ENCODE results near the gene MSI2.

MSI2 gene

DNA sequence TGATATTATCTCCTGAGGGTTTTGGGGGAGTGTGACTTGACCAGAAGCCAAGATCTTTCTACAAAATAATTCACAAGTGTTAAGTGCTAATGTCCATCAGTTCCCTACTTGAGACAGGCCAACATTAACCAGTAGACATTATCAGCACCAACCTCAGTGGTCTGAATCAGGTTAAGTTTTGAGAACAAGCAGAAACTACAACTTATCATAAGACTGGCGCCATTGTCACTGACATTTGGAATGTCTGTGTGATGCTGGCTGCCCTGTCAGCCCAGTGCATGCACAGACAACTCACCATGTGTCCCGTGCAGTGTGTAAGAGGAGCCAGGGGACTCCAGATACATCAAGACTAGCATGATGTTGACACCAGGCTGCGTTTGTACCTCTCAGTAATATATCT, 412.0 kb downstream of the MSI2 start:
- no peak for DNase-seq (ENCODE audit: low spot score)

DNA sequence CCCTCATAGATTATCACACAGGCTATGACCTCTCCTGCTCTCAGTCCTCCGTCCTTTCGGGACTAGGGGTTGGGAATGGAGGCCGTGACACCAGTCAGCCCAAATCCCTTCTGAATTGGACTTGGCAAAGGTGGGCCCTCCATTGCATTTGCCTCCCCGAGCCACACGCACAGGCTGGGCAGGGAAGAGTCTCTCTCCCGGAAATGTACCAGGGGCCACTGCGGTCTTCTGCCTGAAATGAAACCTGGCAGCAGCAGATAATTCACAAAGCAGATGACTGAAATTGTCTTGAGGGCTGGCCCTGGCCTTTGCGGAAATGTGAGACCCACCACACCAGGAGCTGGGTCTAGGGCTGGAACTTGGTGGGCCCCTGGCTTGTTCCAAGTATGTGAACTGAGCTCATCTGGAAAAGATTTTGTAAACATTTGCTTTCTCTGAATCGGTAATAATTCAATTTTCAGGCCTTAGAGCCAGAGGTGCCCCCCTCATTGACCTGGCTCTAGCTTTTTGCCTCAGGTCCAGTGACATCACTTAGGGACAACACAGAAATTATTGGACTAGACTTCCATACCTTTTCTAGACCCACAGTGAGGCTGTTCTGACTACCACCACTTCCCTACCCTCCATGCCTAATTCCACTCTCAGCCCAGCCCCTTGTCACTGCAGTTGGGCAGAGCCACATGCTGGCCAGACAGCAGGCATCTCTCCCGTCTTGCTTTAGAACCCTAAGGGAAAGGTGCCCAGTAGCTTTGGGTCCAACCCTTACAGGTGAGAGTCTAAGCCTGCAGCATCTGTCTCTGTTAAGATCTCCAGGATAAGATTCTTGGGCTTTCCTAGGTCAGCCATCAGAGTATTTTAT, 413.6 kb downstream of the MSI2 start:
- no peak for DNase-seq (ENCODE audit: low spot score)

DNA sequence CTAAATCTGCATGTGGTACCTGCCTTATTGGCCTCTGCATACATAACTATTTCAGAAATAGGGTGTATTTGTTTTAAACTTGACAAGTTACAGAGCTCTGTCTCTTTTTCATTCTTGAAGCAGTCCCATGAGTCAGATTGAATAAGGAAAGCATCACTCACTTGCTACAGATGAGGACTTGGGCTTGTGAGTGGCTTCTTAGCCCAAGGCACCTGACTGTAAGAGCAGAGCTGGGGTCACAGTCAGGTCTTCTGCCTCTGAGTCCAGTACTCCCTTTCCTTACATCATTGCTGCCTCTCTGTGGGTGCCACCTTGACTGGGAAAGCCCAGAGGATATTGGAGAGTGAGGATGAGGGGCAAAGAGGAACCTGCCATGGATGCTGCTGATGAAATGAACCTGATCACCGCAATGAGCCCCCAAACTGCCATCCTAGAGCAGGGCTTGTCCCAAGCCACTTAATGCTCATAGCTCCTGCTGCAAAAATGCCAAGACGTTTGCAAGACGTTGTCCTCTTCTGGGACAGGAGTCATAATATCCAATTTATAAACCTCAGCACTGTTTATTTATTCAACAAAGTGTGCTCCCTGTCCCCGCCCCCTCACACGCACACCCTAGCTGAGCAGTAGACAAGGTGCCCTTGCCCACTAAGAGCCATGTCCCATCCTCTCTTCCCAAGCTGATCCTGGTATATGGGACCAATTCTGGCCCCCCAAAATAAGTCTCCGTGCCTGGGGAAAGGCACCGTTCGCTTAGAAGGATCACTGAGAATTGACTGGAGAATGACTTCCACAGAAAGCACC, 414.6 kb downstream of the MSI2 start:
- no peak for DNase-seq (ENCODE audit: low spot score)

DNA sequence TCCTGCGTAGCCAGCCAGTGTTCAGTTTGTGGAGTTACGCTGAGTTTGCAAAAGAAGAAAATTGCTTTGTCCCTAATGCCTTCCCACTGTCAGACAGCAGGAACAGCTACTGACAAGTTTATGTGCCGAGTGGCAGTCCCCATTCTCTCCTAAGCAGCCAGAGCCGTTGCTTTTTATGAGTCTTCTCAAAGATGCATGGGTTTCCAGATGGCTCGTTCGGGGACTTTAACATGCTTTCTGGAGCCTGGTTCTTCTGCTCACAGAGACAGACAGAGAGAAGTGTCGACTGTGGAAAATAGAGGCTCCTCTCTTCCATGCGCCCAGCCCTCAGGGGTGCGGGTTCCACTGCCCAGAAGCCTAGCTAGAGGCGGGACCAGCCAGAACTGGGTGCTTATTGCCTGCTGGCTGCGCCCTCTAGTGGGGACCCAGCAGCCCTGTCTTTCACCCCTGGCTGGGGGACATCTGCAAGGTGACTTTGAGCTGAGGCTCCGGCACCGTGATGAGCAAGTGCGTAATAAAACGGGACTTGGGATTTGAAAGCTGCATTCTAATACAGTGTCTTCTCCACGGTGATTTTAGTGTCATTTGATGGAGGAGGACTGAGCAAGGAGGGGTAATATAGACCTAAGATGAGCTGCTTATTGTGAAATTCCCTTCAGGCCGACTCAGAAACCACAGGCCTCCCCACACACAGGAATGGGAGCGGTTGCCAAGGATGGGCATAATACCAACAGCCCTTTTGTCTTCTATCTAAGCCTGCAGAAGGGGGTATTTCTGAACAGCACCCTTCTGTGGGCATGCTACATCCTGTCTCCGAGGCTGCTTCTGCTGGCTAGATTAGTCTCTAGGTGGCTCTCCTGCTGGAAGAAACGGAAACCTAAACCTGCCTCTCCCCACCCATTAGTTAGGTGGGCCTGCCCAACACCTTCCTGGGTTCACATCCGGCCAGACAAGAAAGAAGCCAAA, 415.6 kb downstream of the MSI2 start:
- DNase-seq (ENCODE audit: low spot score): peak; percentile 89

DNA sequence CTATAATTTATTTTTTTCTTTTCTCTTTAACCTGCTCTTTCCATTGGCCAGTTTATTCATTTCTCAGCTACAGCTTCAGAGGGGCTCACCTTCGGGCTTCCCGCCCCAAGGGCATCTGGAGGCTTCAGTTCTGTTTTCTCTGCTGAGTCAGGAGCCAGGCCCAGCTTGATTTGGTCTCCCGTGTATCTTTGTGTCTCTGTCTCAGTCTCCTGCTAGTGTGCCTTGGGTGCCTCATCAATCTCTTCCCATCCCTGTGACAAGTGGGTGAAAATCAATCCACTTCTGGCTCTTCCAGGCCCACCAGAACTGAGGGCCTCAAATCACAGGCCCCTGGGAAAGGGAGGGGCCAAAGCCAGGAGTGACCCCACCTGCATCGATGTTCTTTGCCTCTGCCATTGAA, 416.6 kb downstream of the MSI2 start:
- no peak for DNase-seq (ENCODE audit: low spot score)

DNA sequence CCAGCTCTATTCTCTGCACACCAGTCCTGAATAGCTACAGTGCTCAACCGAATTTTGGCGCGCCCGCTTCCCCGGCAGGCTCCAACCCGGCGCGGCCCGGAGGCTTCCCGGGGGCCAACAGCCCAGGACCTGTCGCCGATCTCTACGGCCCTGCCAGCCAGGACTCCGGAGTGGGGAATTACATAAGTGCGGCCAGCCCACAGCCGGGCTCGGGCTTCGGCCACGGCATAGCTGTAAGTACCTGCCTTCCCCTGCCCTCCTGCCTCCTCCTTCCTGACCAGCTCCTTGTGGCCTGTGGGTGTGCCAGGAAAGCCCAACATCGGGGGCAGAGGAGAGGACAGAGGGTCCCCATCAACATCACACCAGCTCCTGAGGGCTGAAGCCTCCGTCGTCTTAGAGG, 418.6 kb downstream of the MSI2 start:
- DNase-seq (ENCODE audit: low spot score): no peak

DNA sequence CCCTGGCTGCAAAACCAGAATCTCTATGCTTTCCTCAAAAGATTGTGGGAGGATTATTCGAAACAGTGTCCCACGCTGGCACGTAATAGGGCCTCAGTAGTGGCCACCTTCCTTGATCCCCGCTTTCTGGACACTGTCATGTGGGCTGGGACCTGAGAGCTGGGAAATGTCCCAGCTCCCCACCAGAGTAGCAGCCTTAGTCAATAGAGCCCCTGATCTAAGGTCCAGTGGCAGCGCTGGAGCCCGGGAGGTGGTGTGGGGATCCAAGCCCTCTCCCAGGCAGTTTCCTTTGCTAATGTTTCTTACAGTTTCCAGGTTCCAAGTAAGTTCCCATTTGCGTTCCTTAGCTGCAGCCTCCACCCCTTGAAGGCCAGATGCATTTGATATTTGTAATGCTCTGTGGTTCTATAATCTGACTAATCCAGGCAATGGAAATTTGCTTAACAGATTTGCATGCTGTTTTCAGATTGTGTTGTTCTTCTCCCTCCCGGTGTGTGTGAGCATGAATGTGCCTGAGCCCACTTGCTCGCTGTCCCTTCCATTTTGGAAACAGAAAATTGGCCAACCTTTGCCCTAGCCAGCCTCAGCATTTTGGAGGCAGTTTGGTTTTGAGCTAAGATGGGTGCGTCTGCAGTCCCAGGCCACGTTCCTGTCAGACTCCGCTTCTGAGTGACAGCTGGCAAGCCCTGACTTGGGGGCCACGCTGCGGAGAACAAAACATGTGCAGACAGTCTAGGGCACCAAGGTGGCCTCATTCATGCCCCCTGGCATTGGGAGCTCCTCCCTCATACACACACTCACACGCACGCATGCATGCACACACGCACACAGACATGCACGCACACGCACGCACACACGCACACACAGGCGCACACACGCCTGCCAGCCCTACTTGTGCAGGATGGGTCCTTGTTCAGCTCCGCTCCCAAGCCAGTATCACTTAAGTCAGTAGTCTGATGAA, 419.4 kb downstream of the MSI2 start:
- DNase-seq (ENCODE audit: low spot score): no peak

DNA sequence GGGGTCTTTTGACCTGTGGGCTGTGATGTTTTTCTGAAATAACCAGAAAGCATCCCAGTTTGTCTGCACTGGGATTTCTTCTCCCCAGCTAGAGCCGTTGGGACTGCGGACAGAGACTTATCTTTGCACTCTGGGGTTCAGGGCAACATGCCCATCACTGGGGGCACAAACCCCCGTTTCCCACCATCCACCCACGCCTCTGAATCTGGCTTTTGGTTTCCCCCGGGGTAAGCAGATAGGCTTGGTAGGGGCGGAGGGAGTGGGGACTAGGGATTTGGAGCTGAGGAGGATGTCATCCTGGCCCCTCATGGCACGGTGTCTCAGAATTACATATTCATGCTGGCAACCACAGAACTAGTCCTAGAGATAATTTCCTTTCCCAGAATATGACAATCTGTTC, 420.2 kb downstream of the MSI2 start:
- no peak for DNase-seq (ENCODE audit: low spot score)

DNA sequence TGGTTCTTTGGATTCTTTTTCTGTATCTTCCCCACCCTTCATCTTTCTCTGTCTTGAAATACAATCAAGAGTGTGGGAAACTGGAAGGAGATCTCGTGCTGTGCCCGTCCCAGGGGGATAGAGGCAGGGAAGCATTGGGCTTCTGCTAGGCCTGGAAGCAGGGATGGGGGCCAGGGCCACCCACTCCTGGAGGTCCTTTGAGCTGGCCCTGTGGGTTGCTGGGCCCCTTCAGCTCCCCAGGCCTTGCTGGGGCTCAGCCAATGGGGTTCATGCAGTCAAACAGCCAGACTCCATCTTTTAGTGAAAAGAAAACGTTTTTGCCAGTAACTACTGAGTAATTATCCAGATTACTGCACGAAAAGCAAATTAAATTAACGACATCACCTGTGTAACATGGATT, 421.0 kb downstream of the MSI2 start:
- no peak for DNase-seq (ENCODE audit: low spot score)

DNA sequence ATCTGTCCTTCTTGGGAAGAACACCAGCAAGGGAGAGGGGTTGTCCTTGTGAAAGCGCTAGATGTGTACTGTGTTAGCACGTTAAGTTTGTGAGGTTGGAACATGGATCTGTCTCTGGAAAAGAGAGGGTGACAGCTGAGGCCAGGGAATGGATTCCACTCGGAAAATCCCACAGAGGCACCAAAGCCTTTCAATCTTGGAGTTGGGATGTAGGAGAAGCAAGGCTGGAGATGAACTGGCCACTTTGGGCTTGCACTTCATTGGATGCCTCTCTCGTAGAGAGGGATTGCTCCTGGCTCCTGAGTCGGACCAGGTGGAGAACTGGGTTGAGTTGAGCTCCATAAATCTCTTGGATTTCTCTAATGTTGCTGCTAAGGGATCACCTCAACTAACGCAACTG, 421.5 kb downstream of the MSI2 start:
- no peak for DNase-seq (ENCODE audit: low spot score)

DNA sequence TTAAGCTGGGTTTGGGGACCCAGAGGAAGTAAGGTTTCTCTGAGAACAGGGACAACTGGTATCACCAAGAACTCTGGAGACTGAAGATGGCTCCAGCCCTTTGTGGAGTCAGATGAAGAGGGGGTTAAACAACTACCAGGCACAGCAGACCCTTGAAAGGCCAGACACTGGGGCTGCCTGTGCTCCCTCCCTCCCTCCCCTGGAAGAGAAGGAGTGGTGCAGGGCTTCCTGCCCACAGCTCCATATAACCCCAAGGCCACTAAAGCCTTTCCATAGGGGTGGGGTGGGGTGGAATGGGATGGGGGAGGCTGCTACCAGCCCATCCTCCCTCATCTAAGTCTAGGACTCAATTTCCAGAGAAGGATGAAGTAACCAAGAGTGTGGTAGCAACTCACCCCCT, 422.1 kb downstream of the MSI2 start:
- no peak for DNase-seq (ENCODE audit: low spot score)

DNA sequence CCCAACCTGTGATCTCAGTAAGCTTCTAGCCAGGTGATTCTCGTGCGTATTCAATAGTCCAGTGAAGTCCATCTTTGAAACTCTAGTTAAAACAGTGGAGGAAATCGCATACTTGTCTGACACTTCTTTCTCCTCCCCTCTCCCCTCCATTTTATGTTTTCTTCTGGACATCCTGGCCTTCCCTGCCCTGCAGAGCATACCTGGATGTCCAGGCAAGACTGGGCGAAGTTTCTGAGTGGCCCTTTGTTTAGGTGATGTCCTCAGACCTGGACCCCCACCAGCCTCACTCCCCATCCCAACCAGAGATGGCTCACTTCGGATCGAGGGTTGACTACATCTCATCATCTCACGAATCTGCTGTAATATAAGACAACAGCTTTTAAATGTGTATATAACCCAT, 423.0 kb downstream of the MSI2 start:
- no peak for DNase-seq (ENCODE audit: low spot score)

DNA sequence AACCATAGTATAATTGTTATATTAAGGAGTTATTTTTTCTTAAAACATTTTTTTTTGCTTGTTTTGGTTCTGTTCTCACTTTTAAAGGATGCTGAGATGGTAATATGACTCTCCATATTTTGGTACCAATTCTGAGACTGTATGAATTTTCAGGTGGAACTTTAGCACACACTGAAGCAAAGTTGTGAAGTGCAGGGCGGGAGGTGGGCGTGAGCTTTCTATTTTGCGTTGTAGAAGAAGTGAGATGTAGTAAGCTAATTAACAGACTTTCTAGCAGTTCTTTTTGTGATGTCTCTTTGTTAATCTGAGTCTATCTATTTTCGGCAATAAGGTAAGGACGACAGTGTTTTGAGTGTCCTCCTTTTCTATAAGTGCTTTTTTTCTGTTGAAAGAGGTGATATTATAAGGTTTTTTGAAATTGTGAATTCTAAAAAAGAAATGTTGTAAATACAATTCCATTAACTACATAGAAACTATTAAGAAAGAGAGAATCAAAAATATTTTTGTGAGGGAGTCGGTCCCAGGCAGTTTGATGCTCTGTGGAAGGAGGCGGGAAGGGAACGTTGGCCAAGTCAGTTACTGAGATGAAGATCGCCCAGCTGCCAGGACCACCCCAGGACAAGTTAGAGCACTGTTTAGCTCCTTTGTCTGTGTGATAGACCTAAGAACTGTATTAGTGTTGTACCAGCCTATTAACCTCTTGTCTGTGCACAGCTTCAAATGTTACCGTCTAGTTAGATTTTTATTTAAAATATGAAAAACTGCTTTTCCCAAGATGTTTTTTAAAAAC, 423.8 kb downstream of the MSI2 start:
- DNase-seq (ENCODE audit: low spot score): no peak

DNA sequence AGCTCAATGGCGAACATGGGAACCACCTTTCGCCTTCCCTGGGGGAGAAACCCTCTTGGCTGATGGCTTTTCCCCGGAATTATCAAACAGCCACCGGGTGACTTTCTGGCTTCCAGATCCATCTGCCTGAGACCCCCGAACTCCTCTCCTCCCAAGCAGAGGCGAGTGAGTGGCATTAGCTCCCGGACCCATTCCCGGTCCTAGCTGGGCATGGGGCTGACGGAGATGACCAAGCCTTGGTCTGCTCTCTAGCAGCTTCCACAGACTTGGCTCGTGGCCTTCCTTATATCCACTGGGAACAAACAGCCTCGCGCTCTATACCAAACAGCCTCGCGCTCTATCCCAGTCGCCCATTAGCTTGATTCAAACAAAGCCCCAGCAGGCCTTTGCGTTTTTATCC, 426.4 kb downstream of the MSI2 start:
- no peak for DNase-seq (ENCODE audit: low spot score)

DNA sequence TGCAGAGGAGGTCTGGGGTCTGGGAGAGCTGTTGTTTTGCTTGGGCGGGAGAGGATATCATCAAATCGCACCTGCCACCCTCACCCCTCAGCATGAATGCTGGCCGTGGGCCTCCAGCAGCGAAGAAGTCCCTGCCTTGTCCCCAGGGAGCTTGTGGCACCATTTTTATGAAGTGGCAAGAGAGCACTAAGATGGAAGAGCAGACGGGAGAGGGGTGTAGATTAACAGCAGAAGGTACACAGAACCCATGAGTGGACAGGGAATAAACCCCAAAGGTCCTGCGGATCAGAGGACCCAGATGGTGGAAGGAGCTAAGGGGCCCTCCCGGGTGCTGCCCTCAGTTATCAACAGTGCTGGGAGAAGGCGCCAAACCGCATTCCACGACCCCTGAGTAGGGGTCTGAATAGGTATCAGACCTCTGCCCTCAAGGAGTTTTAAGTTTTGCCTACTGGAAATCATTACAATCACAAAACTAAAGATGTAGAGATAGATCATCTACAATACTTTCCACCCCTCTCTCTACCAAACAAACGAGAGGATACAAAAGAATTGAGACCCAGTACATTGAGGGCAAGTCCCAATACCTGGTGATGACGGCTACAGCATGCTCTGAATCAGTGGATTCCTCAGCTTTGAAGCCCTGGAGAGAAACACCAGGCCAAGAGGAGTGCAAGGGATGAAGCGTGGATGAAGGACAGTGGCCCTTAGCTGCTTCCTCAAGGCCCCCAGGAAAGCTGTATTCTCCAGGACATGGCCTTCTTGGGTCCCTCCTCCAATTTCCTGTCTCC, 428.6 kb downstream of the MSI2 start:
- DNase-seq (ENCODE audit: low spot score): no peak

DNA sequence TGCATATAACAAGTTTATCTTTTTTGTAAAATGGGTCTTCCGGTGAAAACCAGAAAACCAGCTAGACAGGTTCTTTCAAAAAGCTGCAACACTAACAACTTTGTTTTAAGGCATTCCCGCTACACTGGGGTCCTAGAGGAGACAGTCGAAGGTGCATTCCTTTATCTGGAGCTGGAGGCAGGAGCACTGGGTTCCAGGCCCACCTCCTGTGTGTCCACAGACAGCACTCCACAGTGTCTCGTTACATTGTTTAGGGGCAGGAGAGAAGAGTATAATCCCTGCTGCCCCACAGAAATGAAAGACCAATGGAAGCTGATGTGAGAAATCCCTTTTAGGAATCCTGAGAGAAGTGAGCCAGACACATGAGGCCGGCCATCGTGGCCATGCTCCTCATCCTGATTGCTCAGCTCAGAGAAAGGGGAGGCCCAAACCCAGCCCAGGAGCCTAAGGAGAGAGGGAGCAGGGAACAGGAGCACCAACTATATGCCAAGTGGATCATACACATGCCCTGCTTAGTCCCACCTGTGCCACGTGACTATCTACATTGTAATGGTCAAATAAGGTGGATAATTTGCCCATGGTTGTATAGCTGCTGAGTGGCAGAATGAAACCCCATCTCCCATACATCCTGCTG, 429.3 kb downstream of the MSI2 start:
- no peak for DNase-seq (ENCODE audit: low spot score)

DNA sequence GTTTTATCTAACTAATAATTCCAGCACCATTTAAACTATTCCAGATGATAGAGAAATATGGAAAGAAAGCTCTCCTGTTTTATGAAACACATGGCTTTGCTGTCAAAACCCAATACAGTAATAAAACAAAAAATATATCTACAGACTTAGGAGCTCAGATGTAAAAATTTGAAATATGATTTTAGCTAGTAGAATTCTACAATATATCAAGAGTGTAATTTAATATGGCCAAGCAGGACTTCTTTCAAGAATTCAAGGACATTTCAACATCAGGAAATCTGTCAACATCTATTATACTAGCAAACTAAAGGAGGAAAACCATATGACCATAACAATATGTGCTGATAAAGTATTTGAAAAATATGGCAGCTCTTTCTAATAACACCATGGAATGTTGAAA, 431.3 kb downstream of the MSI2 start:
- DNase-seq (ENCODE audit: low spot score): no peak

DNA sequence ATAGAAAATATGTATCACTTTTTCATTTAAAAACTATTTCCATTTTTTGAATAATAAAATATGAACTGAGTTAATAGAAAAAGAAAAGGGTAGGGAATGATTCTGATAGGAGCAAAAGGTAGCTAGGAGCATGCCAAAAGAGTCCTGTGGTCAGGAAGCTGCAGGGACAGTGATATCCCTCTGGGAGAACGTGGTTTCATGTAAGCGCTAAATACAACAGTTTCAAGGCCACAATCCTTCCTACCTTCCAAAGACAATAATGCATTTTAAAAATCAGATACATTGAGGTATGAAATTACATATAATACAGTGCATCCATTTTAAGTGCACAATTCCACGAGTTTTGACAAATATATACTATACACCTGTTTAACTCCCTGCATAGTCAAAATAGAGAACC, 432.9 kb downstream of the MSI2 start:
- no peak for DNase-seq (ENCODE audit: low spot score)

DNA sequence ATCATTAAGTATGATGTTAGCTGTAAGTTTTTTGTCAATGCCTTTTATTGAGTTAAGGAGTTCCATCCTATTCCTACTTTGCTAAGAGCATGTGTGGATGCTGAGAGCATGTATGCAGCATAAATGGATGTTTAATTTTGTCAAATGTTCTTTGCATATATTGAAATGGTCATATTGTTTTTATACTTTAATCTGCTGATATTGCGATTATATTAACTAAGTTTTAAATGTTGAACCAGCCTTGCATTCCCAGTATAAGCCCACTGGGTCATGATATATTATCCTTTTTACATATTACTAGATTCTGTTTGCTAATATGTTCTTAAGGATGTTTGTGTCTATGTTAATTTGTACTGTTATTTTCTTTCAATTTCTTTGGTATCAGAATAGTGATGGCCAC, 435.6 kb downstream of the MSI2 start:
- no peak for DNase-seq (ENCODE audit: low spot score)
